ENCODE measurements around the gene SLC49A3. TPM values are rescaled to one million over a fixed set of nuclear protein-coding genes. Genes with fewer than 3 reads are reported as not detected.

The SLC49A3 gene
- total RNA-seq, 4 donors from 2014 or later = 1.3 to 3.4 (median 2.2) TPM

- H3K36me3 ChIP-seq = no peaks in the 10 kb centered on the region
- in situ Hi-C loops (cut with MboI; ENCODE audit: low sequenced_read_pairs in 4 of 4) = no loop called here
- TF ChIP-seq, protein P1, sequence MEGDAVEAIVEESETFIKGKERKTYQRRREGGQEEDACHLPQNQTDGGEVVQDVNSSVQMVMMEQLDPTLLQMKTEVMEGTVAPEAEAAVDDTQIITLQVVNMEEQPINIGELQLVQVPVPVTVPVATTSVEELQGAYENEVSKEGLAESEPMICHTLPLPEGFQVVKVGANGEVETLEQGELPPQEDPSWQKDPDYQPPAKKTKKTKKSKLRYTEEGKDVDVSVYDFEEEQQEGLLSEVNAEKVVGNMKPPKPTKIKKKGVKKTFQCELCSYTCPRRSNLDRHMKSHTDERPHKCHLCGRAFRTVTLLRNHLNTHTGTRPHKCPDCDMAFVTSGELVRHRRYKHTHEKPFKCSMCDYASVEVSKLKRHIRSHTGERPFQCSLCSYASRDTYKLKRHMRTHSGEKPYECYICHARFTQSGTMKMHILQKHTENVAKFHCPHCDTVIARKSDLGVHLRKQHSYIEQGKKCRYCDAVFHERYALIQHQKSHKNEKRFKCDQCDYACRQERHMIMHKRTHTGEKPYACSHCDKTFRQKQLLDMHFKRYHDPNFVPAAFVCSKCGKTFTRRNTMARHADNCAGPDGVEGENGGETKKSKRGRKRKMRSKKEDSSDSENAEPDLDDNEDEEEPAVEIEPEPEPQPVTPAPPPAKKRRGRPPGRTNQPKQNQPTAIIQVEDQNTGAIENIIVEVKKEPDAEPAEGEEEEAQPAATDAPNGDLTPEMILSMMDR (IDR thresholded peaks at IDR 0.05 in 4 of 5, conservative IDR thresholded peaks at IDR 0.05 in 1 of 5) = no peak
- no peak for TF ChIP-seq POLR2A (IDR thresholded peaks at IDR 0.05)
- peak overlapping the region in 1 of 4 donors; percentile 46 for H3K27ac ChIP-seq
- H3K4me3 ChIP-seq = no peak overlapping the region
- peak in 1 of 2 donors; percentile 51 for ATAC-seq
- peaks cover 0 to 9% of the 10 kb centered on the region in 2 donors for H3K4me1 ChIP-seq
- no peak for DNase-seq
- H3K9me3 ChIP-seq = no peaks in the 10 kb centered on the region
- H3K27me3 ChIP-seq = no peaks in the 10 kb centered on the region
- intact Hi-C loops (cut with DNase I; ENCODE audit: low total_unique reads) = no loop called here
These were observed 36.7 kb upstream of the SLC49A3 start for GRCh38 chr4:725391-726234.

- DNase-seq (no peak), ATAC-seq (no peak)
- in situ Hi-C loops (cut with MboI; ENCODE audit: low sequenced_read_pairs in 4 of 4) (no loop called here), intact Hi-C loops (cut with DNase I; ENCODE audit: low total_unique reads) (no loop called here)
- Histone ChIP-seq H3K27ac (no peak overlapping the region), H3K4me3 (no peak overlapping the region), H3K36me3 (no peaks in the 10 kb centered on the region), H3K4me1 (peaks cover 0 to 9% of the 10 kb centered on the region in 2 donors), H3K27me3 (no peaks in the 10 kb centered on the region), H3K9me3 (no peaks in the 10 kb centered on the region)
- no peak for TF ChIP-seq POLR2A (IDR thresholded peaks at IDR 0.05)
- TF ChIP-seq, protein P1 (IDR thresholded peaks at IDR 0.05 in 4 of 5, conservative IDR thresholded peaks at IDR 0.05 in 1 of 5) = no peak
These were observed 35.0 kb upstream of the SLC49A3 start for GRCh38 chr4:723751-724530.

DNA sequence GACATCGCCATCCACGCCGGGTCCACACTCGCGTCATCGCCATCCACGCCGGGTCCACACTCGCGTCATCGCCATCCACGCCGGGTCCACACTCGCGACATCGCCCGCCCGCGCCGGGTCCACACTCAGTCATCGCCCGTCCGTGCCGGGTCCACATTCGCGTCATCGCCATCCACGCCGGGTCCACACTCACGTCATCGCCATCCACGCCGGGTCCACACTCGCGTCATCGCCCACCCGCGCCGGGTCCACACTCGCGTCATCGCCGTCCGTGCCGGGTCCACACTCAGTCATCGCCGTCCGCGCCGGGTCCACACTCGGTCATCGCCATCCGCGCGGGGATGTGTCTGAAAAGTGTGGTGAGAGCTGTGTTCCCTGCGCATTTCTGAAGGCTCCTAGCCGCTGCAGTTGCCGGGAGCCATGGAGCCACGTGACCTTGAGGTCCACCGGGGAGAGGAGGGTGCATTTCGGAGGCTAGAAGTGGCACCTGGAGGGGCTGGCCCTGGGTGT, 34.0 kb upstream of the SLC49A3 start:
- no peak for TF ChIP-seq POLR2A (IDR thresholded peaks at IDR 0.05)
- TF ChIP-seq, protein P1 (IDR thresholded peaks at IDR 0.05 in 4 of 5, conservative IDR thresholded peaks at IDR 0.05 in 1 of 5) = no peak
- Histone ChIP-seq H3K4me1 (peaks cover 0 to 9% of the 10 kb centered on the region in 2 donors), H3K27ac (no peak overlapping the region), H3K27me3 (no peaks in the 10 kb centered on the region), H3K9me3 (no peaks in the 10 kb centered on the region), H3K36me3 (no peaks in the 10 kb centered on the region), H3K4me3 (no peak overlapping the region)
- intact Hi-C loops (cut with DNase I; ENCODE audit: low total_unique reads) (no loop called here), in situ Hi-C loops (cut with MboI; ENCODE audit: low sequenced_read_pairs in 4 of 4) (no loop called here)
- DNase-seq (no peak), ATAC-seq (no peak)

DNA sequence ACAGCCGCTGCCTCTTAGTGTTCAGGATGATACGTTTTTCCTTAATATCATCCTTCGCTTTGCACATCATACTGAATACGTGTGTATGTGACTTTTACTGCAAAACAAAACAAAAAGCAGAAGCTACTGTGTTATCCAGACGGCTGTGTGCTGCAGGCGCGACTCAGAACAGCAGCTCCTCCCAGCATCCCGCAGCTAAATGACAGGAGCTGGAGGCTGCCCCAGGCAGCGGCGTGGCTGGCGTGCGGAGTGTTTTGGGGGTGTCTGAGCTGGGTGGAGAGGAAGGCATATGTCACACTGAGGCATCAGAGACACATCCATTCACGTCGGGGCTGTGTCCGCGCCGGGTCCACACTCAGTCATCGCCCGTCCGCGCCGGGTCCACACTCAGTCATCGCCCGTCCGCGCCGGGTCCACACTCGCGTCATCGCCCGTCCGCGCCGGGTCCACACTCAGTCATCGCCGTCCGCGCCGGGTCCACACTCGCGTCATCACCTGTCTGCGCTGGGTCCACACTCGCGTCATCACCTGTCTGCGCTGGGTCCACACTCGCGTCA, 33.3 kb upstream of the SLC49A3 start:
- in situ Hi-C loops (cut with MboI; ENCODE audit: low sequenced_read_pairs in 4 of 4) (no loop called here), intact Hi-C loops (cut with DNase I; ENCODE audit: low total_unique reads) (no loop called here)
- no peak for ATAC-seq
- Histone ChIP-seq H3K36me3 (no peaks in the 10 kb centered on the region), H3K4me3 (no peak overlapping the region), H3K4me1 (peaks cover 0 to 9% of the 10 kb centered on the region in 2 donors), H3K9me3 (no peaks in the 10 kb centered on the region), H3K27me3 (no peaks in the 10 kb centered on the region), H3K27ac (no peak overlapping the region)
- TF ChIP-seq POLR2A (IDR thresholded peaks at IDR 0.05) = no peak
- TF ChIP-seq, protein P1 (IDR thresholded peaks at IDR 0.05 in 4 of 5, conservative IDR thresholded peaks at IDR 0.05 in 1 of 5) = no peak
- DNase-seq = no peak

Data from gastrocnemius medialis (tissue), 4 donors.